HEK293 (cell line): ENCODE results near the gene DOK6.

Experiments
- ZNF174 ChIP-seq: fragments of 450-650 bp; formaldehyde crosslinking; IDR thresholded peaks from 2 replicates; pipeline ENCODE4 v1.5.0; 2017; ENCODE audit warnings: missing biosample characterization, mild to moderate bottlenecking, missing genetic modification characterization
- ZNF266 ChIP-seq: fragments of 450-650 bp; formaldehyde crosslinking; IDR thresholded peaks from 2 replicates; pipeline ENCODE4 v1.5.1; 2016; ENCODE audit warnings: missing biosample characterization, missing genetic modification characterization, low read depth
- TF ChIP-seq, protein P1 (sequence below): fragments of 450-650 bp; formaldehyde crosslinking; IDR thresholded peaks from 2 replicates; pipeline ENCODE4 v1.5.1; 2016; ENCODE audit warnings: missing biosample characterization, missing genetic modification characterization

DNA sequence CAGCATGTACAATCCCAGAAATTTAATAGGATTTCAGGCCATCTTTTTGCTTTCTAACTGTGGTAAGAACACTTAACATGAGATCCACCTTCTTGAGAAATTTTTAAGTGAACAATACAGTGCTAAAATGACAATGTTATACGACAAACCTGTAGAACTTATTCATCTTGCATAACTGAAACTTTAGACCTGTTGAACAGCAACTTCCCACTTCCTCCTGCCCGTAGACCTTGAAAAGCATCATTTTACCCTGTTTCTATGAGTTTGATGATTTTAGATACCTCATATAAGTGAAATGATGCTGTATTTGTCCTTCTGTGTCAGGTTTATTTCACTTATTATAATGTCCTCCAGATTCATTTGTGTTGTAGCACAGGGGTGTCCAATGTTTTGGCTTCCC, 418.8 kb downstream of the DOK6 start:
- TF ChIP-seq, protein P1, sequence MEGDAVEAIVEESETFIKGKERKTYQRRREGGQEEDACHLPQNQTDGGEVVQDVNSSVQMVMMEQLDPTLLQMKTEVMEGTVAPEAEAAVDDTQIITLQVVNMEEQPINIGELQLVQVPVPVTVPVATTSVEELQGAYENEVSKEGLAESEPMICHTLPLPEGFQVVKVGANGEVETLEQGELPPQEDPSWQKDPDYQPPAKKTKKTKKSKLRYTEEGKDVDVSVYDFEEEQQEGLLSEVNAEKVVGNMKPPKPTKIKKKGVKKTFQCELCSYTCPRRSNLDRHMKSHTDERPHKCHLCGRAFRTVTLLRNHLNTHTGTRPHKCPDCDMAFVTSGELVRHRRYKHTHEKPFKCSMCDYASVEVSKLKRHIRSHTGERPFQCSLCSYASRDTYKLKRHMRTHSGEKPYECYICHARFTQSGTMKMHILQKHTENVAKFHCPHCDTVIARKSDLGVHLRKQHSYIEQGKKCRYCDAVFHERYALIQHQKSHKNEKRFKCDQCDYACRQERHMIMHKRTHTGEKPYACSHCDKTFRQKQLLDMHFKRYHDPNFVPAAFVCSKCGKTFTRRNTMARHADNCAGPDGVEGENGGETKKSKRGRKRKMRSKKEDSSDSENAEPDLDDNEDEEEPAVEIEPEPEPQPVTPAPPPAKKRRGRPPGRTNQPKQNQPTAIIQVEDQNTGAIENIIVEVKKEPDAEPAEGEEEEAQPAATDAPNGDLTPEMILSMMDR, result no peak
- TF ChIP-seq ZNF266 (tag by site-specific recombination), result no peak
- no peak for TF ChIP-seq ZNF174 (tag by site-specific recombination)
